Type B pancreatic cell (in vitro differentiated cells): ENCODE results near the gene B3GAT3. TPM values are rescaled to one million over a fixed set of nuclear protein-coding genes. Genes with fewer than 3 reads are reported as not detected.
A peak's percentile ranks its signal among the peaks of the same experiment; 100 is the strongest.

Experiments used
- DNase-seq: peaks from one replicate; pipeline ENCODE4 v3.0.0; 2021; ENCODE audit warnings: mixed read lengths; ENCODE audit not compliant: unreplicated experiment; ENCODE audit errors: extremely low spot score
- H3K27ac Mint-ChIP-seq: 2 replicates; pipeline ENCODE4 v1.8.0; 2021; ENCODE audit warnings: mild to moderate bottlenecking, mixed read lengths
- H3K27me3 Mint-ChIP-seq: 2 replicates; pipeline ENCODE4 v1.8.0; 2021; ENCODE audit warnings: mixed read lengths
- H3K36me3 Mint-ChIP-seq: 2 replicates; pipeline ENCODE4 v1.8.0; 2021; ENCODE audit warnings: mixed read lengths
- H3K4me1 Mint-ChIP-seq: one replicate; pipeline ENCODE4 v1.8.0; 2021; ENCODE audit warnings: mixed read lengths; ENCODE audit not compliant: unreplicated experiment
- H3K4me3 Mint-ChIP-seq: 2 replicates; pipeline ENCODE4 v1.8.0; 2021; ENCODE audit warnings: mild to moderate bottlenecking, mixed read lengths
- H3K9me3 Mint-ChIP-seq: 2 replicates; pipeline ENCODE4 v1.8.0; 2021; ENCODE audit warnings: mixed read lengths
- CTCF ChIP-seq: fragments of 200-600 bp; sonication (generic); conservative IDR thresholded peaks from 2 replicates; pipeline ENCODE4 v1.5.0; 2021; ENCODE audit warnings: antibody characterized with exemption, mild to moderate bottlenecking
- total RNA-seq: library from RNA; stranded (reverse); gene quantifications from 2 replicates; pipeline ENCODE4 v1.2.1, GENCODE V29; 2021; ENCODE audit warnings: low replicate concordance

Gene B3GAT3
- total RNA-seq, 1 donor from 2014 or later: 50.0 TPM

GRCh38 chr11:62614275-62614674 lies 7.5 kb downstream of the B3GAT3 start:
- H3K4me3 Mint-ChIP-seq: peak overlapping the region; percentile 84
- H3K4me1 Mint-ChIP-seq: peaks cover 17% of the 10 kb centered on the region
- H3K36me3 Mint-ChIP-seq: peaks cover 8% of the 10 kb centered on the region
- H3K27me3 Mint-ChIP-seq: no peaks in the 10 kb centered on the region
- no peaks in the 10 kb centered on the region for H3K9me3 Mint-ChIP-seq
- no peak for DNase-seq
- H3K27ac Mint-ChIP-seq: peak overlapping the region; percentile 90
- TF ChIP-seq CTCF: no peak

GRCh38 chr11:62613291-62613778 lies 8.5 kb downstream of the B3GAT3 start:
- Mint-ChIP-seq H3K36me3 (peaks cover 4% of the 10 kb centered on the region), H3K4me3 (peak overlapping the region; percentile 84), H3K27me3 (no peaks in the 10 kb centered on the region), H3K9me3 (no peaks in the 10 kb centered on the region), H3K27ac (peak overlapping the region; percentile 90), H3K4me1 (peaks cover 13% of the 10 kb centered on the region)
- no peak for TF ChIP-seq CTCF
- DNase-seq: no peak

GRCh38 chr11:62612366-62613290 lies 9.2 kb downstream of the B3GAT3 start, which contains the start of the genes EML3 and ROM1:
Gene EML3, minus strand, starts transcription at chr11:62612775. Its CDS starts 318 bp downstream, at chr11:62612457.
Gene ROM1, plus strand, starts transcription at chr11:62613257. Its CDS starts 25 bp downstream, at chr11:62613282.
- H3K27me3 Mint-ChIP-seq: no peaks in the 10 kb centered on the region
- H3K4me1 Mint-ChIP-seq: peaks cover 18% of the 10 kb centered on the region
- peak within 1 kb of the TSS; percentile 99 for H3K4me3 Mint-ChIP-seq
- peak within 1 kb of the TSS; percentile 97 for H3K27ac Mint-ChIP-seq
- H3K36me3 Mint-ChIP-seq: peaks cover 4% of the 10 kb centered on the region
- H3K9me3 Mint-ChIP-seq: no peaks in the 10 kb centered on the region
- peak; percentile 99 for TF ChIP-seq CTCF
- peak; percentile 86 for DNase-seq

GRCh38 chr11:62611705-62612365 lies 10.0 kb downstream of the B3GAT3 start:
- no peaks in the 10 kb centered on the region for H3K9me3 Mint-ChIP-seq
- H3K36me3 Mint-ChIP-seq: peaks cover 4% of the 10 kb centered on the region
- DNase-seq: no peak
- no peak for TF ChIP-seq CTCF
- H3K4me1 Mint-ChIP-seq: peaks cover 21% of the 10 kb centered on the region
- no peaks in the 10 kb centered on the region for H3K27me3 Mint-ChIP-seq
- H3K27ac Mint-ChIP-seq: peak overlapping the region; percentile 97
- peak overlapping the region; percentile 99 for H3K4me3 Mint-ChIP-seq

GRCh38 chr11:62610814-62611704 lies 10.7 kb downstream of the B3GAT3 start:
- H3K4me3 Mint-ChIP-seq: peak overlapping the region; percentile 99
- H3K27ac Mint-ChIP-seq: peak overlapping the region; percentile 97
- no peaks in the 10 kb centered on the region for H3K27me3 Mint-ChIP-seq
- peaks cover 26% of the 10 kb centered on the region for H3K4me1 Mint-ChIP-seq
- TF ChIP-seq CTCF: no peak
- no peak for DNase-seq
- peaks cover 4% of the 10 kb centered on the region for H3K36me3 Mint-ChIP-seq
- H3K9me3 Mint-ChIP-seq: no peaks in the 10 kb centered on the region
